Breast epithelium (tissue), 3 donors: ENCODE measurements around the gene CFAP119.

Source experiments
- CTCF ChIP-seq, 3 donors: fragments of 450-650 bp; IDR thresholded peaks; one replicate each; pipeline ENCODE4 v1.5.1; 2016 to 2017; ENCODE audit warnings: antibody characterized with exemption in 3 of 3, mild to moderate bottlenecking in 3 of 3, moderate library complexity in 3 of 3
- POLR2AphosphoS5 ChIP-seq, 3 donors: sonication (generic); formaldehyde crosslinking; IDR thresholded peaks; one replicate each; pipeline ENCODE4 v1.6.1; 2017; ENCODE audit warnings: antibody characterized with exemption in 3 of 3

DNA sequence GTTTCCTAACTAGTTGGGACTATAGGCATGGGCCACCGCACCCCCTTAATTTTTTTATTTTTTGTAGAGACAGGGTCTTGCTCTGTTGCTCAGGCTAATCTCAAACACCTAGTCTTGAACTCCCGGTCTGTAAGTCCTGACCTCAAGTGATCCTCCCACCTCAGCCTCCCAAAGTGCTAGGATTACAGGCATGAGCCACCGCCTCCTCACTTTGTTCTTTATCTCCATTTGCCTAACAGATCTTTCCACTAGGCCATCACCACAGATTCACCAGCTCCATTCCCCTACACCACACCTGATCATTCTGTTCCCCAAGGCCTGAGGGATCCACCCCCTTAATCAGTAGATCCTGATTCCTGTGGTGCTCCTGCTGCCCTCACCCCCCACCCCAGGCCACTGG is 32.8 kb upstream of the CFAP119 start:
- TF ChIP-seq CTCF (IDR thresholded peaks at IDR 0.05) (no peak), POLR2AphosphoS5 (IDR thresholded peaks at IDR 0.05) (no peak)
